ENCODE results near the gene CLSTN2. TPM values are rescaled to one million over a fixed set of nuclear protein-coding genes. Genes with fewer than 3 reads are reported as not detected.

The CLSTN2 gene
- total and polyA plus RNA-seq, 2 of the 13 experiments (the other 11 are each of a cell fraction or from before 2014, with no cell fraction given), result not detected

- TF ChIP-seq ZNF512B (CRISPR knock-in tag; IDR thresholded peaks at IDR 0.05; ENCODE audit: borderline replicate concordance), result no peak
- TF ChIP-seq, protein P1, sequence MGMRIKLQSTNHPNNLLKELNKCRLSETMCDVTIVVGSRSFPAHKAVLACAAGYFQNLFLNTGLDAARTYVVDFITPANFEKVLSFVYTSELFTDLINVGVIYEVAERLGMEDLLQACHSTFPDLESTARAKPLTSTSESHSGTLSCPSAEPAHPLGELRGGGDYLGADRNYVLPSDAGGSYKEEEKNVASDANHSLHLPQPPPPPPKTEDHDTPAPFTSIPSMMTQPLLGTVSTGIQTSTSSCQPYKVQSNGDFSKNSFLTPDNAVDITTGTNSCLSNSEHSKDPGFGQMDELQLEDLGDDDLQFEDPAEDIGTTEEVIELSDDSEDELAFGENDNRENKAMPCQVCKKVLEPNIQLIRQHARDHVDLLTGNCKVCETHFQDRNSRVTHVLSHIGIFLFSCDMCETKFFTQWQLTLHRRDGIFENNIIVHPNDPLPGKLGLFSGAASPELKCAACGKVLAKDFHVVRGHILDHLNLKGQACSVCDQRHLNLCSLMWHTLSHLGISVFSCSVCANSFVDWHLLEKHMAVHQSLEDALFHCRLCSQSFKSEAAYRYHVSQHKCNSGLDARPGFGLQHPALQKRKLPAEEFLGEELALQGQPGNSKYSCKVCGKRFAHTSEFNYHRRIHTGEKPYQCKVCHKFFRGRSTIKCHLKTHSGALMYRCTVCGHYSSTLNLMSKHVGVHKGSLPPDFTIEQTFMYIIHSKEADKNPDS (CRISPR knock-in tag; IDR thresholded peaks at IDR 0.05), result no peak
- TF ChIP-seq RFX5 (IDR thresholded peaks at IDR 0.05; ENCODE audit: low read depth, low read length), result no peak
Observed at GRCh38 chr3:140186421-140186920, 251.5 kb downstream of the CLSTN2 start (continued).

DNA sequence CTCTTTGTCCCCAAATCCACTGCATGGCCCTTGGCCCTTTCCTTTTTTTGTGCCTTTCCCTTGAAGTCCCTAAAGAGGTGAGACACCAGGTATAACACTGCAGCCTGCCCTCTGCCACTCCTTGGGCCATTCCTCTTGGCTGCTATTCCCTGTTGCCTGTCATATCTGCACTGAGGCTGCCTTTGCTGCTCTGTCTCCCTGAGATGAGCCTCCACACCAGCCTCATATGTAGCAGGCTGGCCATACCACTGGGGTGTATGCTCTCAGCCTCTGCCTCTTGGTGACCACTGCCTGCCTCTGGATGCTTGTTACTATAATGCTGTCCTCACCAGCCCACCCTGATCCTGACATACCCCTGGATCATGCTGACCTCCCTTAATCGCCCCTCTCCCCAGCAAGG lies 252.0 kb downstream of the CLSTN2 start:
- Histone ChIP-seq H3K36me3 (replicated peaks in 1 of 2; ENCODE audit: control insufficient read depth in 1 of 2, insufficient read depth in 2 of 2, low read length in 2 of 2) (no peaks in the 10 kb centered on the region), H2AFZ (ENCODE audit: low read length) (no peak overlapping the region), H3K4me2 (ENCODE audit: low read depth, low read length) (no peak overlapping the region), H3K4me1 (ENCODE audit: insufficient read depth, low read length) (no peaks in the 10 kb centered on the region), H4K20me1 (ENCODE audit: insufficient read depth, low read length) (no peaks in the 10 kb centered on the region), H3K9ac (ENCODE audit: insufficient read depth, low read depth, low read length) (no peak overlapping the region), H3K27me3 (ENCODE audit: control insufficient read depth in 1 of 2, insufficient read depth in 2 of 2, low read length in 2 of 2) (no peaks in the 10 kb centered on the region), H3K27ac (ENCODE audit: extremely low read length, insufficient read depth, low read length) (no peak overlapping the region), H3K4me3 (replicated peaks in 1 of 3; ENCODE audit: insufficient read depth in 1 of 3, low read depth in 2 of 3, low read length in 3 of 3) (no peak overlapping the region), H3K9me3 (ENCODE audit: low read length) (no peaks in the 10 kb centered on the region), H3K79me2 (ENCODE audit: insufficient read depth, low read length) (no peaks in the 10 kb centered on the region)
- ATAC-seq (no peak), DNase-seq (ENCODE audit: low spot score) (no peak), FAIRE-seq (no peak)
- ChIA-PET CTCF (ENCODE audit: low intra/inter-chr PET ratio, low total read pairs) (no interaction called here), POLR2A (no interaction called here)
- no TSS peak for BruUV-seq (replicated peaks)
- 0% methylated on average over 1 of the region's 1 CpG for WGBS (ENCODE audit: low lambda C conversion rate)
- in situ Hi-C loops (cut with HindIII; ENCODE audit: extremely low pct_ligation_motif_present, low pct_unique_long_range_greater_than_20kb), result no loop called here
- intact Hi-C loops (cut with micrococcal nuclease; ENCODE audit: unreplicated experiment), result no loop called here
- TF ChIP-seq ZNF629 (CRISPR knock-in tag; conservative IDR thresholded peaks at IDR 0.05) (no peak), ZNF460 (CRISPR knock-in tag; IDR thresholded peaks at IDR 0.05; ENCODE audit: borderline replicate concordance) (no peak), ZNF710 (CRISPR knock-in tag; IDR thresholded peaks at IDR 0.05; ENCODE audit: borderline replicate concordance) (no peak), SCMH1 (CRISPR knock-in tag; IDR thresholded peaks at IDR 0.05; ENCODE audit: borderline replicate concordance) (no peak), HMG20A (CRISPR knock-in tag; IDR thresholded peaks at IDR 0.05; ENCODE audit: borderline replicate concordance) (no peak), ZFP90 (CRISPR knock-in tag; IDR thresholded peaks at IDR 0.05; ENCODE audit: borderline replicate concordance) (no peak)
- TF ChIP-seq, protein P2, sequence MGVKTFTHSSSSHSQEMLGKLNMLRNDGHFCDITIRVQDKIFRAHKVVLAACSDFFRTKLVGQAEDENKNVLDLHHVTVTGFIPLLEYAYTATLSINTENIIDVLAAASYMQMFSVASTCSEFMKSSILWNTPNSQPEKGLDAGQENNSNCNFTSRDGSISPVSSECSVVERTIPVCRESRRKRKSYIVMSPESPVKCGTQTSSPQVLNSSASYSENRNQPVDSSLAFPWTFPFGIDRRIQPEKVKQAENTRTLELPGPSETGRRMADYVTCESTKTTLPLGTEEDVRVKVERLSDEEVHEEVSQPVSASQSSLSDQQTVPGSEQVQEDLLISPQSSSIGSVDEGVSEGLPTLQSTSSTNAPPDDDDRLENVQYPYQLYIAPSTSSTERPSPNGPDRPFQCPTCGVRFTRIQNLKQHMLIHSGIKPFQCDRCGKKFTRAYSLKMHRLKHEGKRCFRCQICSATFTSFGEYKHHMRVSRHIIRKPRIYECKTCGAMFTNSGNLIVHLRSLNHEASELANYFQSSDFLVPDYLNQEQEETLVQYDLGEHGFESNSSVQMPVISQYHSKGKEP (CRISPR knock-in tag; IDR thresholded peaks at IDR 0.05), result no peak
